ENCODE data around the gene POU2AF1. TPM values are rescaled to one million over a fixed set of nuclear protein-coding genes. Genes with fewer than 3 reads are reported as not detected.
A peak's percentile ranks its signal among the peaks of the same experiment; 100 is the strongest.
"Not testable (repeated sequence)": the region's sequence is repeated elsewhere in the genome, so short reads cannot be mapped to it uniquely, and the experiment has no call there.

POU2AF1 gene
- total and polyA plus RNA-seq, 2 of the 8 experiments (the other 6 are each of a cell fraction or from before 2014, with no cell fraction given), result not detected

- no peak for TF ChIP-seq ATF2 (IDR thresholded peaks at IDR 0.05; ENCODE audit: low read length)
- no peak for TF ChIP-seq CHD1 (IDR thresholded peaks at IDR 0.05; ENCODE audit: low read depth, low read length)
Measured at GRCh38 chr11:111320728-111321568, 58.1 kb downstream of the POU2AF1 start (continued).

GRCh38 chr11:111320199-111320598 lies 58.9 kb downstream of the POU2AF1 start:
- DNase-seq (ENCODE audit: low read depth in 1 of 2, low spot score in 2 of 2); H2BK120ac ChIP-seq (replicated peaks; ENCODE audit: low read depth, low read length); H3K23me2 ChIP-seq (ENCODE audit: low read depth, low read length); H3K14ac ChIP-seq (ENCODE audit: insufficient read length); H3K36me3 ChIP-seq (ENCODE audit: control insufficient read depth in 2 of 4, insufficient read depth in 4 of 4, low read length in 3 of 4); H4K8ac ChIP-seq (ENCODE audit: extremely low read depth, insufficient read depth, low read length); H2BK5ac ChIP-seq (ENCODE audit: low read depth, low read length); H3K9ac ChIP-seq (replicated peaks in 1 of 4; ENCODE audit: extremely low read depth in 1 of 4, low read depth in 3 of 4, low read length in 3 of 4); H3K9me3 ChIP-seq (ENCODE audit: insufficient read depth in 2 of 2, low read depth in 1 of 2, low read length in 1 of 2); H2BK20ac ChIP-seq (ENCODE audit: low read length); H4K20me1 ChIP-seq (replicated peaks in 1 of 2; ENCODE audit: control insufficient read depth in 1 of 2, insufficient read depth in 2 of 2, low read length in 2 of 2); H3K56ac ChIP-seq (replicated peaks; ENCODE audit: insufficient read length, low read depth, low read length); H2BK15ac ChIP-seq (ENCODE audit: low read length); H3K4me3 ChIP-seq (ENCODE audit: extremely low read depth in 1 of 4, insufficient read depth in 2 of 4, low read depth in 3 of 4, low read length in 4 of 4); H3K79me1 ChIP-seq (ENCODE audit: low read depth, low read length); H3K4ac ChIP-seq (replicated peaks; ENCODE audit: insufficient read length, low read depth, low read length); H4K91ac ChIP-seq (replicated peaks; ENCODE audit: insufficient read length, low read length); H3K4me2 ChIP-seq (ENCODE audit: insufficient read depth in 1 of 2, low read depth in 2 of 2, low read length in 2 of 2); H2BK12ac ChIP-seq (ENCODE audit: low read depth, low read length); H4K5ac ChIP-seq (ENCODE audit: insufficient read length, low read depth, low read length); H3K27ac ChIP-seq (ENCODE audit: low read depth, low read length); H2AK5ac ChIP-seq (ENCODE audit: low read depth, low read length); POLR2A ChIA-PET (ENCODE audit: partially characterized antibody); H3K4me1 ChIP-seq (replicated peaks in 1 of 4; ENCODE audit: control insufficient read depth in 3 of 4, insufficient read depth in 4 of 4, low read length in 3 of 4); FAIRE-seq; H3K27me3 ChIP-seq (replicated peaks in 1 of 4; ENCODE audit: control insufficient read depth in 3 of 4, extremely low read depth in 1 of 4, insufficient read depth in 3 of 4, low read length in 3 of 4); H3K18ac ChIP-seq (ENCODE audit: extremely low read depth, low read length); H3K23ac ChIP-seq (ENCODE audit: insufficient read length); H3K79me2 ChIP-seq (ENCODE audit: control insufficient read depth in 1 of 2, insufficient read depth in 2 of 2, low read length in 2 of 2): not testable (repeated sequence)
- H2AFZ ChIP-seq (ENCODE audit: low read length), result 0 out of 2 replicates have a peak overlapping the region, but pooled peaks have one; percentile 3
- WGBS, 2 experiments (ENCODE audit: extremely low coverage in 1 of 2, insufficient coverage in 1 of 2, insufficient read length in 1 of 2, insufficient replicate concordance in 2 of 2, low coverage in 1 of 2, low lambda C conversion rate in 2 of 2, missing lambda C conversion rate in 1 of 2), result 73% methylated on average over 6 of the region's 6 CpGs; no CpG with 5 or more reads in 1 of the 2 experiments
- CTCF ChIA-PET (ENCODE audit: partially characterized antibody), result interaction anchor here (1.1 to 1.3 kb wide), 3 partner anchors 11 to 127 kb away, joined by 3 read pairs; no protein-coding TSS in a partner anchor

All from H1 (cell line).